BJ (cell line): ENCODE data around the gene C1orf174. TPM values are rescaled to one million over a fixed set of nuclear protein-coding genes. Genes with fewer than 3 reads are reported as not detected.

ENCODE experiments used
- CTCF ChIA-PET: fragments of 350-600 bp; formaldehyde crosslinking; extraction: SDS; loops from one replicate; lab custom pipeline; 2021; ENCODE audit warnings: antibody characterized with exemption, inconsistent platforms; lab: Yijun Ruan, JAX
- POLR2A ChIA-PET: fragments of 300-600 bp; sonication (Branson Sonifier 250); formaldehyde crosslinking; extraction: SDS; loops from one replicate; lab custom pipeline; 2021; ENCODE audit warnings: antibody characterized with exemption; lab: Charles Lee
- DNase-seq: peaks from one replicate; pipeline ENCODE4 v3.0.0-alpha.2; 2011; ENCODE audit warnings: low read depth
- H3K27me3 ChIP-seq: 2 replicates; pipeline ENCODE4 v1.6.0; 2011; ENCODE audit warnings: low read length; ENCODE audit not compliant: control insufficient read depth, insufficient read depth
- H3K36me3 ChIP-seq: 2 replicates; pipeline ENCODE4 v1.5.1; 2011; ENCODE audit warnings: low read length; ENCODE audit not compliant: control insufficient read depth, insufficient read depth
- H3K4me3 ChIP-seq: 2 replicates; pipeline ENCODE4 v1.5.1; 2011; ENCODE audit warnings: low read depth, mild to moderate bottlenecking, control low read depth, low read length
- polyA plus RNA-seq: library from polyadenylated mRNA; depleted of rRNA; stranded (reverse); fragments of >200 nt; gene quantifications from 2 replicates; pipeline ENCODE4 v1.2.3, GENCODE V29; 2011; rRNA removed
- TF ChIP-seq, protein P1 (sequence below): IDR thresholded peaks from 2 replicates; pipeline ENCODE4 v1.5.1; 2011; ENCODE audit warnings: low read depth, mild to moderate bottlenecking, control low read depth, inconsistent platforms, low read length, moderate library complexity; ENCODE audit not compliant: insufficient read depth

C1orf174 gene
- polyA plus RNA-seq, 1 experiment = 33.8 TPM

GRCh38 chr1:3842912-3843311 is 57.2 kb downstream of the C1orf174 start:
- H3K36me3 ChIP-seq = peaks cover 10% of the 10 kb centered on the region
- POLR2A ChIA-PET = no interaction called here
- H3K27me3 ChIP-seq = no peaks in the 10 kb centered on the region
- no peak overlapping the region for H3K4me3 ChIP-seq
- DNase-seq = no peak
- CTCF ChIA-PET = no interaction called here
- TF ChIP-seq, protein P1, sequence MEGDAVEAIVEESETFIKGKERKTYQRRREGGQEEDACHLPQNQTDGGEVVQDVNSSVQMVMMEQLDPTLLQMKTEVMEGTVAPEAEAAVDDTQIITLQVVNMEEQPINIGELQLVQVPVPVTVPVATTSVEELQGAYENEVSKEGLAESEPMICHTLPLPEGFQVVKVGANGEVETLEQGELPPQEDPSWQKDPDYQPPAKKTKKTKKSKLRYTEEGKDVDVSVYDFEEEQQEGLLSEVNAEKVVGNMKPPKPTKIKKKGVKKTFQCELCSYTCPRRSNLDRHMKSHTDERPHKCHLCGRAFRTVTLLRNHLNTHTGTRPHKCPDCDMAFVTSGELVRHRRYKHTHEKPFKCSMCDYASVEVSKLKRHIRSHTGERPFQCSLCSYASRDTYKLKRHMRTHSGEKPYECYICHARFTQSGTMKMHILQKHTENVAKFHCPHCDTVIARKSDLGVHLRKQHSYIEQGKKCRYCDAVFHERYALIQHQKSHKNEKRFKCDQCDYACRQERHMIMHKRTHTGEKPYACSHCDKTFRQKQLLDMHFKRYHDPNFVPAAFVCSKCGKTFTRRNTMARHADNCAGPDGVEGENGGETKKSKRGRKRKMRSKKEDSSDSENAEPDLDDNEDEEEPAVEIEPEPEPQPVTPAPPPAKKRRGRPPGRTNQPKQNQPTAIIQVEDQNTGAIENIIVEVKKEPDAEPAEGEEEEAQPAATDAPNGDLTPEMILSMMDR = no peak

DNA sequence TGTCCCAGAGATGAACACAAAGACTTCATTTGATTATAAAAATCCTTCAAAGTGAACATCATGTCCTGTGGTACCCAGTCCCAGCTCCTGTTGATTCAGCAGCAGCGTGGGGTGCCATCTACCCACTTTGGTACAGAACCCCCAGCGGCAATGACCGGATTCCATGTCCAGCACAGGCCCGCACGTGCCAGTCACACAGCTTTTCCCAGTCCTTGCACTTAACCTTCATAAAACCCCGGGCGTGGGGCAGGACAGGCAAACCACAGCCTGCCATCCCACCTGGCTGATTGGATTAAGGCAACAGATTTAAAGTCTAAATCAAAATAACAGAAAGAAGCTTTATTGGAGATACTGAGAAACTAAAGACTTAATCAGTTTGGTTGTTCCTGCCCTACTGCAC is 58.6 kb downstream of the C1orf174 start:
- POLR2A ChIA-PET = no interaction called here
- H3K27me3 ChIP-seq = no peaks in the 10 kb centered on the region
- CTCF ChIA-PET = interaction anchor here (1.2 to 1.4 kb wide), 2 partner anchors 9 to 388 kb away, joined by 3 to 5 read pairs; no protein-coding TSS in a partner anchor
- H3K36me3 ChIP-seq = peaks cover 17% of the 10 kb centered on the region
- DNase-seq = no peak
- no peak overlapping the region for H3K4me3 ChIP-seq
- TF ChIP-seq, protein P1 = no peak

Other genes starting within 250 kb of the C1orf174 start
- gene TP73, start 247.8 kb downstream of the C1orf174 start, polyA plus RNA-seq = not detected in 2 replicates
- gene CCDC27, start 147.8 kb downstream of the C1orf174 start, polyA plus RNA-seq = not detected in 2 replicates
- gene SMIM1, start 127.5 kb downstream of the C1orf174 start, polyA plus RNA-seq = 1.0 TPM in 2 replicates
- 17.7 and 22.8 TPM in 2 replicates for gene LRRC47, start 103.8 kb downstream of the C1orf174 start, polyA plus RNA-seq
- gene CEP104, start 43.1 kb downstream of the C1orf174 start, polyA plus RNA-seq = 19.5 and 26.0 TPM in 2 replicates
- gene DFFB, start 42.8 kb downstream of the C1orf174 start, polyA plus RNA-seq = 5.0 and 6.1 TPM in 2 replicates